Natural killer cell (primary cell): Measurements from ENCODE around the gene NAT16. TPM values are rescaled to one million over a fixed set of nuclear protein-coding genes. Genes with fewer than 3 reads are reported as not detected.

ENCODE experiments used
- ATAC-seq, 3 donors: fragments of 150-1000 bp in 2 of 3; fragments of 200-7000 bp in 1 of 3; cut with Tn5 transposase; 1 replicate in 1 of 3; 2 replicates in 2 of 3; pipeline ENCODE4 v1.10.0; 2021; ENCODE audit warnings: mild to moderate bottlenecking in 2 of 3, moderate library complexity in 2 of 3
- DNase-seq, 2 donors: peaks; one replicate each; pipeline versions ENCODE4 v3.0.0 to v3.0.0-alpha.2; 2013 to 2021; ENCODE audit warnings: mixed read lengths in 1 of 2
- H3K27ac ChIP-seq: one replicate; pipeline ENCODE4 v1.5.1; 2013; ENCODE audit warnings: mild to moderate bottlenecking, low read length
- H3K27me3 ChIP-seq: one replicate; pipeline ENCODE4 v1.6.1; 2013; ENCODE audit warnings: low read length; ENCODE audit not compliant: control insufficient read depth, insufficient read depth
- H3K36me3 ChIP-seq: one replicate; pipeline ENCODE4 v1.6.1; 2013; ENCODE audit warnings: low read length; ENCODE audit not compliant: control insufficient read depth, insufficient read depth
- H3K4me1 ChIP-seq: one replicate; pipeline ENCODE4 v1.6.1; 2013; ENCODE audit warnings: low read length; ENCODE audit not compliant: control insufficient read depth, insufficient read depth
- H3K4me3 ChIP-seq: one replicate; pipeline ENCODE4 v1.5.1; 2013; ENCODE audit warnings: low read length
- H3K9me3 ChIP-seq: one replicate; pipeline ENCODE4 v1.6.1; 2013; ENCODE audit warnings: low read length; ENCODE audit not compliant: control insufficient read depth, insufficient read depth
- H3K27ac Mint-ChIP-seq, 2 donors: one replicate each; pipeline ENCODE4 v1.8.0; 2022; ENCODE audit warnings: mild to moderate bottlenecking in 2 of 2, mixed read lengths in 2 of 2, moderate library complexity in 1 of 2
- H3K27me3 Mint-ChIP-seq, 2 donors: one replicate each; pipeline ENCODE4 v1.8.0; 2022; ENCODE audit warnings: low read depth in 2 of 2, mixed read lengths in 2 of 2
- H3K36me3 Mint-ChIP-seq: one replicate; pipeline ENCODE4 v1.8.0; 2022; ENCODE audit warnings: mixed read lengths
- H3K4me1 Mint-ChIP-seq, 2 donors: one replicate each; pipeline ENCODE4 v1.8.0; 2022; ENCODE audit warnings: mixed read lengths in 2 of 2
- H3K4me3 Mint-ChIP-seq: one replicate; pipeline ENCODE4 v1.8.0; 2022; ENCODE audit warnings: mild to moderate bottlenecking, moderate library complexity, mixed read lengths
- H3K9me3 Mint-ChIP-seq, 2 donors: one replicate each; pipeline ENCODE4 v1.8.0; 2022; ENCODE audit warnings: mixed read lengths in 2 of 2
- WGBS: methylation state at CpG from one replicate; pipeline ENCODE4 v1.1.7; 2013; ENCODE audit warnings: missing lambda C conversion rate; ENCODE audit not compliant: insufficient coverage; 5-methylcytosine and 5-hydroxymethylcytosine counted together
- intact Hi-C: fragments of 100-400 bp; cut with micrococcal nuclease; formaldehyde crosslinking; loops from one replicate; pipeline ENCODE4 v1.14.2; 2022
- total RNA-seq, 4 donors: library from RNA; stranded (reverse); fragments of 120-200 nt in 1 of 4; gene quantifications; one replicate each; pipeline versions ENCODE4 v1.2.3 to v1.2.4, GENCODE V29; 2013 to 2022
- TF ChIP-seq, protein P1 (sequence below): fragments of 200-600 bp; IDR thresholded peaks from one replicate; pipeline ENCODE4 v1.8.0; 2022; ENCODE audit warnings: antibody characterized with exemption

Gene NAT16
- total RNA-seq, 3 donors from 2014 or later (not counting 1 experiment from before 2014, with no cell fraction given): not detected

DNA sequence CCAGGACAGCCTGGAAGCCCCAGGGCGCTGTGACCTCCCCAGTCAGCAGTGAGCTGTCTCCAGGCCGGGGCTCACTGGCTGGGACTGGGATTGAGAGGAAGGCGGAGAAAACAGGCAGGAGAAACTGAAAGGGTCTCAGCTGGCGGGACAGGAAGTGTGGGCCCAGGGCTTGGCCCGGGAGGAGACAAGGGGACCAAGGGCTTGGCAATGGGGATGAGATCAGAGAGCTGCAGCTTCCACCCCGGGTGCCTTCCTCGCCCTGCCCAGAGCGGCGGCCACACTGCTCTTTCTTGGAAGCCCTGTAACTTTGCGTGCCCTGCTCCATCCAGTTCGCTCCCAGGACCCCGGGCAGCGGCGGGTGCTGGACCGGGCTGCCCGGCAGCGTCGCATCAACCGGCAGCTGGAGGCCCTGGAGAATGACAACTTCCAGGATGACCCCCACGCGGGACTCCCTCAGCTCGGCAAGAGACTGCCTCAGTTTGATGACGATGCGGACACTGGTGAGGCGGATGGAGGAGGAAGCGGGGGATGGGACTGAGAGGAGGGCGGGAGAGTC is 42.3 kb upstream of the NAT16 start:
- Mint-ChIP-seq H3K9me3 (no peaks in the 10 kb centered on the region), H3K36me3 (no peaks in the 10 kb centered on the region), H3K4me1 (peaks cover 26 to 43% of the 10 kb centered on the region in 2 donors), H3K4me3 (no peak overlapping the region), H3K27ac (peak overlapping the region in 1 of 2 donors; percentile 47), H3K27me3 (no peaks in the 10 kb centered on the region)
- Histone ChIP-seq H3K4me1 (peaks cover 11% of the 10 kb centered on the region), H3K36me3 (peaks cover 29% of the 10 kb centered on the region), H3K4me3 (no peak overlapping the region), H3K27me3 (no peaks in the 10 kb centered on the region), H3K9me3 (no peaks in the 10 kb centered on the region), H3K27ac (no peak overlapping the region)
- intact Hi-C loops: no loop called here
- TF ChIP-seq, protein P1, sequence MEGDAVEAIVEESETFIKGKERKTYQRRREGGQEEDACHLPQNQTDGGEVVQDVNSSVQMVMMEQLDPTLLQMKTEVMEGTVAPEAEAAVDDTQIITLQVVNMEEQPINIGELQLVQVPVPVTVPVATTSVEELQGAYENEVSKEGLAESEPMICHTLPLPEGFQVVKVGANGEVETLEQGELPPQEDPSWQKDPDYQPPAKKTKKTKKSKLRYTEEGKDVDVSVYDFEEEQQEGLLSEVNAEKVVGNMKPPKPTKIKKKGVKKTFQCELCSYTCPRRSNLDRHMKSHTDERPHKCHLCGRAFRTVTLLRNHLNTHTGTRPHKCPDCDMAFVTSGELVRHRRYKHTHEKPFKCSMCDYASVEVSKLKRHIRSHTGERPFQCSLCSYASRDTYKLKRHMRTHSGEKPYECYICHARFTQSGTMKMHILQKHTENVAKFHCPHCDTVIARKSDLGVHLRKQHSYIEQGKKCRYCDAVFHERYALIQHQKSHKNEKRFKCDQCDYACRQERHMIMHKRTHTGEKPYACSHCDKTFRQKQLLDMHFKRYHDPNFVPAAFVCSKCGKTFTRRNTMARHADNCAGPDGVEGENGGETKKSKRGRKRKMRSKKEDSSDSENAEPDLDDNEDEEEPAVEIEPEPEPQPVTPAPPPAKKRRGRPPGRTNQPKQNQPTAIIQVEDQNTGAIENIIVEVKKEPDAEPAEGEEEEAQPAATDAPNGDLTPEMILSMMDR: no peak
- no peak for DNase-seq
- 97% methylated on average over 27 of the region's 27 CpGs for WGBS
- ATAC-seq: no peak

DNA sequence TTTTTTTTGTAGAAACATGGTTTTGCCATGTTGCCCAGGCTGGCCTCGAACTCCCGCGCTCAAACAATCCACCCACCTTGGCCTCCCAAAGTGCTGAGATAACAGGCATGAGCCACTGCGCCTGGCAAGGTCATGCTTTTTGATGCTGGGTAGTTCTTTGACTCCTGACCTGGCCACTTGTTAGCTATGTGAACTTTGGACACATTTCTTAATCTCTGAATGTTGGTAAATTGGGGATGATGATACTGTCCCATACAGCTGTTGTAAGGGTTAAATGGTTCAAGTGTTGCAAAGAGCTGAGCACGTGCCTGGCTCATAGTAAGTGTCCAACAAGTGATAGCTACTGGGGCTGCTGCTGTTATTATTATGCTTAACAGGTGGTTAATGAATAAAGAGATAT is 40.2 kb upstream of the NAT16 start:
- Histone ChIP-seq H3K27me3 (no peaks in the 10 kb centered on the region), H3K4me3 (no peak overlapping the region), H3K9me3 (no peaks in the 10 kb centered on the region), H3K36me3 (peaks cover 22% of the 10 kb centered on the region), H3K4me1 (peaks cover 25% of the 10 kb centered on the region), H3K27ac (no peak overlapping the region)
- no peaks in the 10 kb centered on the region for H3K9me3 Mint-ChIP-seq
- intact Hi-C loops: no loop called here
- peak overlapping the region; percentile 7 for H3K4me3 Mint-ChIP-seq
- H3K4me1 Mint-ChIP-seq: peaks cover 39 to 57% of the 10 kb centered on the region in 2 donors
- no peaks in the 10 kb centered on the region for H3K36me3 Mint-ChIP-seq
- ATAC-seq (no peak), DNase-seq (no peak)
- WGBS: 97% methylated on average over 5 of the region's 5 CpGs
- TF ChIP-seq, protein P1: no peak
- peak overlapping the region in 1 of 2 donors; percentile 6 for H3K27ac Mint-ChIP-seq
- H3K27me3 Mint-ChIP-seq: no peaks in the 10 kb centered on the region

DNA sequence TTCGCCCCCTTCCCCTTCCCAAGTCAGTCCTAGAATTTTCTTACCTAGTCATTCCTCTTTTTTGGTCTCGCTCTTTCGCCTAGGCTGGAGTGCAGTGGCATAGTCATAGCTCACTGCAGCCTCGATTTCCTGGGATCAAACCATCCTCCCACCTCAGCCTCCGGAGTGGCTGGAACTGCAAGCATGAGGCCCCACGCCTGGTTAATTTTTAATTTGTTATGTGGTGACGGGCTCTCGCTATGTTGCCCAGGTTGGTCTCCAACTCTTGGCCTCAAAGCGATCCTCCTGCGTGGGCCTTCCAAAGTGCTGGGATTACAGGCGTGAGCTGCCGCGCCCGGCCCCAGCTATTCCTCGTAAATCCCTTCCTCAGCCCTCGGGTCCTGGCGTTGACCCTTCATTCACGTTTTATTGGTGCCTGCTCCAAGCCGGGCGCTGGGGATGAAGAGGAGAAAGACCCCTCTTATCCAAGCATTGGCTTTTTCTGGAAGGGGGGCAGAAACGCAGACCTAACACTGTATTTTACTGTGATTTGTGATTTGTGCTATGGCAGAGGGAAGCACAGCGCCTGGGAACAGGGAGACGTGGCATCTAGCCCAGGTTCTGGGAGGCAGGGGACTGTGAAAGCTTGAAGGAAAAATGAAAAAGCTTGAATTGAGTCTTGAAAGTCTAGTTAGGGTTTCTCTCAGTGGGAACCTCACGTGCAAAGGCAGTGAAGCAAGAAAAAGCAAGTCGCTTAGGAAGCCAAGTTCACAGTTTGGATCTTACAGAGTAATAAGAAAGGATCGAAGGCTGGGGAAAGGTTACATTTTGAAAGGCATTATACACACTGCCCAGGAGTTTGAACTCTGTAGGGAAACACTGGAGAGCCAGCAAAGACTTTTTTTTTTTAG is 38.4 kb upstream of the NAT16 start:
- Mint-ChIP-seq H3K9me3 (no peaks in the 10 kb centered on the region), H3K27me3 (no peaks in the 10 kb centered on the region), H3K27ac (peak overlapping the region; percentile 94 to 97), H3K4me1 (peaks cover 39 to 57% of the 10 kb centered on the region in 2 donors), H3K4me3 (peak overlapping the region; percentile 96), H3K36me3 (no peaks in the 10 kb centered on the region)
- H3K27ac ChIP-seq: peak overlapping the region; percentile 82
- peaks cover 25% of the 10 kb centered on the region for H3K4me1 ChIP-seq
- intact Hi-C loops: no loop called here
- peaks cover 10% of the 10 kb centered on the region for H3K36me3 ChIP-seq
- WGBS: 13% methylated on average over 25 of the region's 26 CpGs
- TF ChIP-seq, protein P1: no peak
- H3K9me3 ChIP-seq: no peaks in the 10 kb centered on the region
- ATAC-seq: peak in 2 of 3 donors; percentile 1 to 3
- H3K27me3 ChIP-seq: no peaks in the 10 kb centered on the region
- DNase-seq: no peak
- peak overlapping the region; percentile 81 for H3K4me3 ChIP-seq
